GM23338 (cell line): ENCODE measurements around the gene SCG5. TPM values are rescaled to one million over a fixed set of nuclear protein-coding genes. Genes with fewer than 3 reads are reported as not detected.

ENCODE experiments used
- ATAC-seq: fragments of 200-7000 bp; cut with Tn5 transposase; 3 replicates; pipeline ENCODE4 v1.9.1; 2020
- DNase-seq: peaks from one replicate; pipeline ENCODE4 v3.0.0-alpha.2; 2015; ENCODE audit warnings: low spot score
- H2AFZ ChIP-seq: fragments of 200-600 bp; sonication (generic); 2 replicates; pipeline ENCODE4 v1.8.0; 2016; ENCODE audit warnings: antibody characterized with exemption, mild to moderate bottlenecking, moderate library complexity
- H3F3A ChIP-seq: fragments of 200-600 bp; sonication (generic); replicated peaks from 2 replicates; pipeline ENCODE4 v1.8.0; 2017; ENCODE audit warnings: antibody characterized with exemption, mixed run types, low read depth
- H3K27ac ChIP-seq: fragments of 200-600 bp; sonication (generic); 2 replicates; pipeline ENCODE4 v1.6.1; 2016; ENCODE audit warnings: low read depth
- H3K27me3 ChIP-seq: fragments of 200-600 bp; sonication (generic); 2 replicates; pipeline ENCODE4 v1.8.0; 2016; ENCODE audit warnings: mild to moderate bottlenecking, mixed run types, moderate library complexity; ENCODE audit not compliant: insufficient read depth
- H3K36me3 ChIP-seq: fragments of 200-600 bp; sonication (generic); 2 replicates; pipeline ENCODE4 v1.8.0; 2016; ENCODE audit warnings: mild to moderate bottlenecking; ENCODE audit not compliant: insufficient read depth
- H3K4me1 ChIP-seq: fragments of 200-600 bp; sonication (generic); 2 replicates; pipeline ENCODE4 v1.8.0; 2016; ENCODE audit warnings: mild to moderate bottlenecking, moderate library complexity; ENCODE audit not compliant: insufficient read depth
- H3K4me2 ChIP-seq: fragments of 200-600 bp; sonication (generic); 2 replicates; pipeline ENCODE4 v1.7.1; 2017; ENCODE audit warnings: mixed run types
- H3K4me3 ChIP-seq: fragments of 200-600 bp; sonication (generic); 2 replicates; pipeline ENCODE4 v1.6.1; 2016; ENCODE audit warnings: mixed run types
- H3K79me2 ChIP-seq: fragments of 200-600 bp; sonication (generic); replicated peaks from 2 replicates; pipeline ENCODE4 v1.8.0; 2017; ENCODE audit warnings: mild to moderate bottlenecking; ENCODE audit not compliant: insufficient read depth
- H3K9me2 ChIP-seq: fragments of 200-600 bp; sonication (generic); 2 replicates; pipeline ENCODE4 v1.8.0; 2017; ENCODE audit not compliant: insufficient read depth
- H4K20me1 ChIP-seq: fragments of 200-600 bp; sonication (generic); replicated peaks from 2 replicates; pipeline ENCODE4 v1.8.0; 2017; ENCODE audit warnings: mild to moderate bottlenecking; ENCODE audit not compliant: insufficient read depth
- H3K27ac Mint-ChIP-seq: 2 replicates; pipeline ENCODE4 v1.8.0; 2020; ENCODE audit warnings: inconsistent platforms, mild to moderate bottlenecking, moderate library complexity, mixed read lengths
- H3K27me3 Mint-ChIP-seq: 3 replicates; pipeline ENCODE4 v1.8.0; 2022; ENCODE audit warnings: low read depth, mild to moderate bottlenecking, moderate library complexity, mixed read lengths, inconsistent platforms; ENCODE audit not compliant: insufficient read depth, poor library complexity
- H3K36me3 Mint-ChIP-seq: 3 replicates; pipeline ENCODE4 v1.8.0; 2021; ENCODE audit warnings: low read depth, mild to moderate bottlenecking, inconsistent platforms, moderate library complexity, mixed read lengths
- H3K4me1 Mint-ChIP-seq: 3 replicates; pipeline ENCODE4 v1.8.0; 2020; ENCODE audit warnings: mild to moderate bottlenecking, inconsistent platforms, mixed read lengths
- H3K4me3 Mint-ChIP-seq: 3 replicates; pipeline ENCODE4 v1.8.0; 2021; ENCODE audit warnings: moderate library complexity, mild to moderate bottlenecking, inconsistent platforms, mixed read lengths
- H3K9me3 Mint-ChIP-seq: 3 replicates; pipeline ENCODE4 v1.8.0; 2020; ENCODE audit warnings: moderate library complexity, mild to moderate bottlenecking, inconsistent platforms, mixed read lengths
- CREB1 ChIP-seq: fragments of 250-450 bp; sonication (Bioruptor Pico); IDR thresholded peaks from 2 replicates; pipeline ENCODE4 v1.5.0; 2020; ENCODE audit warnings: low read depth, mild to moderate bottlenecking, moderate library complexity
- CTCF ChIP-seq, 2 experiments: fragments of 200-600 bp in 1 of 2; sonication (generic) in 1 of 2; conservative IDR thresholded peaks; 2 replicates each; pipeline versions ENCODE4 v1.5.1 to v1.6.1; 2016 to 2017; ENCODE audit warnings: antibody characterized with exemption in 2 of 2, low read depth in 2 of 2, mild to moderate bottlenecking in 2 of 2, moderate library complexity in 1 of 2
- ETS1 ChIP-seq: IDR thresholded peaks from 2 replicates; pipeline ENCODE4 v1.6.1; 2016; ENCODE audit warnings: antibody characterized with exemption
- EZH2 ChIP-seq: fragments of 200-600 bp; sonication (generic); IDR thresholded peaks from one replicate; pipeline ENCODE4 v1.8.0; 2017; ENCODE audit warnings: antibody characterized with exemption, mild to moderate bottlenecking, low read depth; ENCODE audit not compliant: unreplicated experiment
- EZH2phosphoT487 ChIP-seq: fragments of 200-600 bp; sonication (generic); IDR thresholded peaks from one replicate; pipeline ENCODE4 v1.8.1; 2018; ENCODE audit warnings: antibody characterized with exemption; ENCODE audit not compliant: unreplicated experiment
- JUNB ChIP-seq: IDR thresholded peaks from one replicate; pipeline ENCODE4 v1.6.1; 2016; ENCODE audit warnings: antibody characterized with exemption; ENCODE audit not compliant: unreplicated experiment
- NANOG ChIP-seq: IDR thresholded peaks from 2 replicates; pipeline ENCODE4 v1.6.1; 2016; ENCODE audit warnings: antibody characterized with exemption, borderline replicate concordance
- POLR2AphosphoS5 ChIP-seq: IDR thresholded peaks from 2 replicates; pipeline ENCODE4 v1.6.1; 2016; ENCODE audit warnings: antibody characterized with exemption, low read depth
- REST ChIP-seq: IDR thresholded peaks from one replicate; pipeline ENCODE4 v1.6.1; 2018; ENCODE audit warnings: antibody characterized with exemption; ENCODE audit not compliant: unreplicated experiment
- STAT1 ChIP-seq: IDR thresholded peaks from one replicate; pipeline ENCODE4 v1.6.1; 2016; ENCODE audit warnings: antibody characterized with exemption; ENCODE audit not compliant: unreplicated experiment
- ZNF114 ChIP-seq: fragments of 250-450 bp; sonication (Bioruptor Pico); IDR thresholded peaks from 2 replicates; pipeline ENCODE4 v1.5.0; 2020; ENCODE audit warnings: mild to moderate bottlenecking, moderate library complexity
- ZNF462 ChIP-seq: fragments of 250-450 bp; sonication (Bioruptor Pico); IDR thresholded peaks from 2 replicates; pipeline ENCODE4 v1.5.0; 2020; ENCODE audit warnings: mild to moderate bottlenecking, moderate library complexity
- polyA plus RNA-seq: library from polyadenylated mRNA; unstranded; fragments of >200 nt; fragmentation: Nextera tagmentation; extraction: Ambion mirVana; gene quantifications from 2 replicates; pipeline ENCODE4 v1.2.1, GENCODE V29; 2016
- total RNA-seq: library from RNA; depleted of rRNA; stranded (reverse); fragments of >200 nt; shearing (Covaris generic); gene quantifications from 2 replicates; pipeline ENCODE4 v1.2.3, GENCODE V29; 2014

The SCG5 gene
- total and polyA plus RNA-seq, 2 experiments from 2014 or later, result 48.1 to 73.3 TPM

GRCh38 chr15:32746116-32746857 is 104.8 kb downstream of the SCG5 start:
- no peak overlapping the region for H3K27ac Mint-ChIP-seq
- no peaks in the 10 kb centered on the region for H3K9me2 ChIP-seq

More at GRCh38 chr15:32746116-32746857, 104.8 kb downstream of the SCG5 start:
- H3K27me3 Mint-ChIP-seq, result peaks cover 2% of the 10 kb centered on the region
- no peak overlapping the region for H3K27ac ChIP-seq
- ATAC-seq (no peak), DNase-seq (no peak)
- no peaks in the 10 kb centered on the region for H3K36me3 Mint-ChIP-seq
- peaks cover 15% of the 10 kb centered on the region; the same call in 2 of the 3 replicates for H3K4me1 Mint-ChIP-seq
- no peaks in the 10 kb centered on the region for H3K79me2 ChIP-seq
- H3K4me2 ChIP-seq, result no peak overlapping the region
- H3K9me3 Mint-ChIP-seq, result peaks cover 2% of the 10 kb centered on the region; the same call in 2 of the 3 replicates
- no peaks in the 10 kb centered on the region for H3K36me3 ChIP-seq
- no peak for TF ChIP-seq EZH2phosphoT487
- no peak for TF ChIP-seq STAT1
- TF ChIP-seq JUNB, result no peak
- no peak for TF ChIP-seq ZNF114 (CRISPR knock-in tag)
- no peak for TF ChIP-seq NANOG
- no peak for TF ChIP-seq CTCF (conservative IDR thresholded peaks at IDR 0.05; ENCODE audit: low read depth in 2 of 2)
- no peak for TF ChIP-seq REST
- no peak for TF ChIP-seq ZNF462
- TF ChIP-seq POLR2AphosphoS5, result no peak
- TF ChIP-seq CREB1 (CRISPR knock-in tag), result no peak
- TF ChIP-seq ETS1, result no peak
- no peak for TF ChIP-seq EZH2
- no peaks in the 10 kb centered on the region for H4K20me1 ChIP-seq
- H3F3A ChIP-seq, result no peaks in the 10 kb centered on the region
- no peak overlapping the region for H3K4me3 ChIP-seq
- no peaks in the 10 kb centered on the region for H3K27me3 ChIP-seq
- peaks cover 3% of the 10 kb centered on the region; the same call in 1 of the 2 replicates for H3K4me1 ChIP-seq
- H2AFZ ChIP-seq, result no peak overlapping the region
- H3K4me3 Mint-ChIP-seq, result no peak overlapping the region
